SK-N-SH (cell line): Measurements from ENCODE around the gene DOCK4. TPM values are rescaled to one million over a fixed set of nuclear protein-coding genes. Genes with fewer than 3 reads are reported as not detected.

Experiments
- CTCF ChIA-PET: fragments of 300-600, 350-600 bp; formaldehyde crosslinking; extraction: SDS; loops from one replicate; lab custom pipeline; 2021; lab: Yijun Ruan, JAX
- POLR2A ChIA-PET: fragments of 350-600 bp; sonication (Branson Sonifier 250); formaldehyde crosslinking; extraction: SDS; loops from one replicate; lab custom pipeline; 2020; ENCODE audit warnings: antibody characterized with exemption, inconsistent platforms; lab: Yijun Ruan, JAX
- DNase-seq: peaks from one replicate; pipeline ENCODE4 v3.0.0; 2012
- H2AFZ ChIP-seq: fragments of 200-600 bp; sonication (generic); 2 replicates; pipeline ENCODE4 v1.8.1; 2016; ENCODE audit warnings: antibody characterized with exemption, mild to moderate bottlenecking, low read depth
- H3F3A ChIP-seq: fragments of 200-600 bp; sonication (generic); replicated peaks from 2 replicates; pipeline ENCODE3; 2016; ENCODE audit warnings: antibody characterized with exemption, mild to moderate bottlenecking; ENCODE audit not compliant: insufficient read depth
- H3K27ac ChIP-seq, 2 experiments: fragments of 200-500 bp in 1 of 2; fragments of 200-600 bp in 1 of 2; sonication (Bioruptor generic) in 1 of 2; sonication (generic), shearing (Covaris generic) in 1 of 2; 2 replicates each; pipeline versions ENCODE4 v1.5.1 to v1.6.1; 2014 to 2016; ENCODE audit warnings: low read depth in 2 of 2, inconsistent platforms in 1 of 2, low read length in 1 of 2, mild to moderate bottlenecking in 1 of 2, mixed read lengths in 1 of 2
- H3K27me3 ChIP-seq: fragments of 200-600 bp; sonication (generic), shearing (Covaris generic); 2 replicates; pipeline ENCODE4 v1.6.1; 2016; ENCODE audit warnings: mixed run types; ENCODE audit not compliant: insufficient read depth
- H3K36me3 ChIP-seq, 2 experiments: fragments of 200-500 bp in 1 of 2; fragments of 200-600 bp in 1 of 2; sonication (Bioruptor generic) in 1 of 2; sonication (generic) in 1 of 2; replicated peaks in 1 of 2; 2 replicates each; pipeline versions ENCODE3 to v1.5.1; 2014 to 2016; ENCODE audit warnings: low read length in 1 of 2, mild to moderate bottlenecking in 1 of 2; ENCODE audit not compliant: insufficient read depth in 2 of 2, control insufficient read depth in 1 of 2
- H3K4me1 ChIP-seq, 2 experiments: fragments of 200-500 bp in 1 of 2; fragments of 200-600 bp in 1 of 2; sonication (Bioruptor generic) in 1 of 2; sonication (generic), shearing (Covaris generic) in 1 of 2; 2 replicates each; pipeline versions ENCODE4 v1.5.1 to v1.6.1; 2014 to 2016; ENCODE audit warnings: low read depth in 1 of 2, low read length in 1 of 2, mixed run types in 1 of 2; ENCODE audit not compliant: insufficient read depth in 2 of 2, control insufficient read depth in 1 of 2
- H3K4me2 ChIP-seq: fragments of 200-600 bp; sonication (generic), shearing (Covaris generic); 2 replicates; pipeline ENCODE4 v1.6.1; 2017; ENCODE audit warnings: mixed run types
- H3K4me3 ChIP-seq, 2 experiments: fragments of 200-500 bp in 1 of 2; fragments of 200-600 bp in 1 of 2; sonication (Bioruptor generic) in 1 of 2; sonication (generic), shearing (Covaris generic) in 1 of 2; 2 replicates each; pipeline versions ENCODE4 v1.5.1 to v1.8.1; 2014 to 2016; ENCODE audit warnings: low read depth in 2 of 2, inconsistent platforms in 1 of 2, low read length in 1 of 2, mild to moderate bottlenecking in 1 of 2, mixed read lengths in 1 of 2, moderate library complexity in 1 of 2
- H3K79me2 ChIP-seq: fragments of 200-600 bp; sonication (generic); 2 replicates; pipeline ENCODE4 v1.8.1; 2017; ENCODE audit warnings: mild to moderate bottlenecking; ENCODE audit not compliant: insufficient read depth
- H3K9ac ChIP-seq: fragments of 200-600 bp; sonication (generic); 2 replicates; pipeline ENCODE4 v1.6.1; 2017; ENCODE audit warnings: mixed run types
- H3K9me2 ChIP-seq: fragments of 200-600 bp; sonication (generic); 2 replicates; pipeline ENCODE4 v1.6.1; 2017; ENCODE audit warnings: mixed run types
- H3K9me3 ChIP-seq: fragments of 200-600 bp; sonication (generic); 2 replicates; pipeline ENCODE4 v1.6.1; 2017; ENCODE audit warnings: mixed run types, mild to moderate bottlenecking, moderate library complexity
- H4K20me1 ChIP-seq: fragments of 200-600 bp; sonication (generic); 2 replicates; pipeline ENCODE4 v1.6.1; 2017; ENCODE audit warnings: mild to moderate bottlenecking, mixed run types; ENCODE audit not compliant: insufficient read depth
- CHD2 ChIP-seq: fragments of 150-350 bp; IDR thresholded peaks from 2 replicates; pipeline ENCODE4 v1.6.1; 2018; ENCODE audit warnings: low read length; ENCODE audit not compliant: partially characterized antibody
- ELF1 ChIP-seq: IDR thresholded peaks from 2 replicates; pipeline ENCODE4 v1.4.0; 2012
- FOXM1 ChIP-seq: IDR thresholded peaks from 2 replicates; pipeline ENCODE4 v1.4.0; 2012; ENCODE audit warnings: low read depth, mild to moderate bottlenecking
- GATA2 ChIP-seq: sonication (generic); formaldehyde crosslinking; IDR thresholded peaks from 2 replicates; pipeline ENCODE4 v1.5.0; 2020; ENCODE audit warnings: mild to moderate bottlenecking, missing genetic modification reagents
- JUND ChIP-seq: IDR thresholded peaks from 2 replicates; pipeline ENCODE4 v1.4.0; 2012
- MEF2A ChIP-seq: IDR thresholded peaks from 2 replicates; pipeline ENCODE4 v1.4.0; 2012; ENCODE audit warnings: low read depth, borderline replicate concordance
- MXI1 ChIP-seq: IDR thresholded peaks from 2 replicates; pipeline ENCODE4 v1.6.1; 2012; ENCODE audit warnings: mild to moderate bottlenecking, low read depth, low read length, improper control_type of control experiment
- NFIC ChIP-seq: IDR thresholded peaks from 2 replicates; pipeline ENCODE4 v1.4.0; 2012; ENCODE audit warnings: borderline replicate concordance
- POLR2AphosphoS5 ChIP-seq: IDR thresholded peaks from 2 replicates; pipeline ENCODE4 v1.6.1; 2012; ENCODE audit warnings: low read depth, low read length
- RXRA ChIP-seq: IDR thresholded peaks from 2 replicates; pipeline ENCODE4 v1.4.0; 2012; ENCODE audit warnings: low read depth, mild to moderate bottlenecking, borderline replicate concordance
- SIN3A ChIP-seq: IDR thresholded peaks from 2 replicates; pipeline ENCODE4 v1.6.1; 2012; ENCODE audit warnings: low read depth, mild to moderate bottlenecking, low read length, moderate library complexity, borderline replicate concordance
- TCF12 ChIP-seq: IDR thresholded peaks from 2 replicates; pipeline ENCODE4 v1.4.0; 2012
- YY1 ChIP-seq: IDR thresholded peaks from 2 replicates; pipeline ENCODE4 v1.4.0; 2012; ENCODE audit warnings: low read depth, mild to moderate bottlenecking
- WGBS: methylation state at CpG from one replicate; pipeline ENCODE4 v1.1.6; 2017; ENCODE audit warnings: low lambda C conversion rate; 5-methylcytosine and 5-hydroxymethylcytosine counted together
- polyA plus RNA-seq, 3 experiments: library from polyadenylated mRNA; depleted of rRNA; stranded (reverse); fragments of >200 nt; gene quantifications; 2 replicates each; pipeline ENCODE4 v1.2.3, GENCODE V29; 2012
- TF ChIP-seq, protein P1 (sequence below): IDR thresholded peaks from 2 replicates; pipeline ENCODE4 v1.4.0; 2012; ENCODE audit warnings: low read depth, borderline replicate concordance
- TF ChIP-seq, protein P2 (sequence below): IDR thresholded peaks from 2 replicates; pipeline ENCODE4 v1.4.0; 2012; ENCODE audit warnings: low read depth
- TF ChIP-seq, protein P3 (sequence below): IDR thresholded peaks from 2 replicates; pipeline ENCODE4 v1.6.1; 2012; ENCODE audit warnings: mild to moderate bottlenecking, low read depth, low read length, moderate library complexity
- TF ChIP-seq, protein P4 (sequence below): IDR thresholded peaks from 2 replicates; pipeline ENCODE4 v1.4.0; 2012; ENCODE audit warnings: low read depth, borderline replicate concordance

Gene DOCK4
- polyA plus RNA-seq, 1 of the 3 experiments (the other 2 are of a cell fraction): 8.5 TPM

DNA sequence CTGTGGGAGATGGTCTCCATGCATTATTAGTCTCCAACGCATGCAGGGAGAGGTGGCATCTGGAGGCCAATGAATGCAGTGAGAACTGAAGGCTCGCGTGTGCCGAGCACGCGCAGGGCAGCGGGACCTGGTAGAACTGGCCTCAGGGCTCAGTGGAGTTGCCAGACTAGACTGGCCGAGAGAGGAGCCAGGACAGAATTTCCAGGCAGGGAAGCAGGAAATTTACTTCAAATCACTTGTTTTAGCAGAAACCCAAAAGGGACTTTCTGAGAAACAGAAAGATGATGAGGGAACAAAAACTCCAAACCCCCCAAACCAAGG, 332.9 kb downstream of the DOCK4 start:
- POLR2A ChIA-PET: no interaction called here
- peaks cover 0 to 24% of the 10 kb centered on the region in 2 experiments; a peak in 2 of 4 replicates for H3K4me1 ChIP-seq
- H3K27me3 ChIP-seq: no peaks in the 10 kb centered on the region
- H3K9me2 ChIP-seq: no peaks in the 10 kb centered on the region
- DNase-seq: no peak
- no peaks in the 10 kb centered on the region for H4K20me1 ChIP-seq
- no peaks in the 10 kb centered on the region for H3K79me2 ChIP-seq
- TF ChIP-seq CHD2 (no peak), MXI1 (no peak), ELF1 (no peak), GATA2 (CRISPR knock-in tag) (no peak), TCF12 (no peak), MEF2A (no peak), SIN3A (no peak), POLR2AphosphoS5 (no peak), FOXM1 (no peak), JUND (no peak), YY1 (no peak), NFIC (no peak), RXRA (no peak)
- TF ChIP-seq, protein P1, sequence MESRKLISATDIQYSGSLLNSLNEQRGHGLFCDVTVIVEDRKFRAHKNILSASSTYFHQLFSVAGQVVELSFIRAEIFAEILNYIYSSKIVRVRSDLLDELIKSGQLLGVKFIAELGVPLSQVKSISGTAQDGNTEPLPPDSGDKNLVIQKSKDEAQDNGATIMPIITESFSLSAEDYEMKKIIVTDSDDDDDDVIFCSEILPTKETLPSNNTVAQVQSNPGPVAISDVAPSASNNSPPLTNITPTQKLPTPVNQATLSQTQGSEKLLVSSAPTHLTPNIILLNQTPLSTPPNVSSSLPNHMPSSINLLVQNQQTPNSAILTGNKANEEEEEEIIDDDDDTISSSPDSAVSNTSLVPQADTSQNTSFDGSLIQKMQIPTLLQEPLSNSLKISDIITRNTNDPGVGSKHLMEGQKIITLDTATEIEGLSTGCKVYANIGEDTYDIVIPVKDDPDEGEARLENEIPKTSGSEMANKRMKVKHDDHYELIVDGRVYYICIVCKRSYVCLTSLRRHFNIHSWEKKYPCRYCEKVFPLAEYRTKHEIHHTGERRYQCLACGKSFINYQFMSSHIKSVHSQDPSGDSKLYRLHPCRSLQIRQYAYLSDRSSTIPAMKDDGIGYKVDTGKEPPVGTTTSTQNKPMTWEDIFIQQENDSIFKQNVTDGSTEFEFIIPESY: no peak
- TF ChIP-seq, protein P2, sequence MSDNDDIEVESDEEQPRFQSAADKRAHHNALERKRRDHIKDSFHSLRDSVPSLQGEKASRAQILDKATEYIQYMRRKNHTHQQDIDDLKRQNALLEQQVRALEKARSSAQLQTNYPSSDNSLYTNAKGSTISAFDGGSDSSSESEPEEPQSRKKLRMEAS: no peak
- TF ChIP-seq, protein P3, sequence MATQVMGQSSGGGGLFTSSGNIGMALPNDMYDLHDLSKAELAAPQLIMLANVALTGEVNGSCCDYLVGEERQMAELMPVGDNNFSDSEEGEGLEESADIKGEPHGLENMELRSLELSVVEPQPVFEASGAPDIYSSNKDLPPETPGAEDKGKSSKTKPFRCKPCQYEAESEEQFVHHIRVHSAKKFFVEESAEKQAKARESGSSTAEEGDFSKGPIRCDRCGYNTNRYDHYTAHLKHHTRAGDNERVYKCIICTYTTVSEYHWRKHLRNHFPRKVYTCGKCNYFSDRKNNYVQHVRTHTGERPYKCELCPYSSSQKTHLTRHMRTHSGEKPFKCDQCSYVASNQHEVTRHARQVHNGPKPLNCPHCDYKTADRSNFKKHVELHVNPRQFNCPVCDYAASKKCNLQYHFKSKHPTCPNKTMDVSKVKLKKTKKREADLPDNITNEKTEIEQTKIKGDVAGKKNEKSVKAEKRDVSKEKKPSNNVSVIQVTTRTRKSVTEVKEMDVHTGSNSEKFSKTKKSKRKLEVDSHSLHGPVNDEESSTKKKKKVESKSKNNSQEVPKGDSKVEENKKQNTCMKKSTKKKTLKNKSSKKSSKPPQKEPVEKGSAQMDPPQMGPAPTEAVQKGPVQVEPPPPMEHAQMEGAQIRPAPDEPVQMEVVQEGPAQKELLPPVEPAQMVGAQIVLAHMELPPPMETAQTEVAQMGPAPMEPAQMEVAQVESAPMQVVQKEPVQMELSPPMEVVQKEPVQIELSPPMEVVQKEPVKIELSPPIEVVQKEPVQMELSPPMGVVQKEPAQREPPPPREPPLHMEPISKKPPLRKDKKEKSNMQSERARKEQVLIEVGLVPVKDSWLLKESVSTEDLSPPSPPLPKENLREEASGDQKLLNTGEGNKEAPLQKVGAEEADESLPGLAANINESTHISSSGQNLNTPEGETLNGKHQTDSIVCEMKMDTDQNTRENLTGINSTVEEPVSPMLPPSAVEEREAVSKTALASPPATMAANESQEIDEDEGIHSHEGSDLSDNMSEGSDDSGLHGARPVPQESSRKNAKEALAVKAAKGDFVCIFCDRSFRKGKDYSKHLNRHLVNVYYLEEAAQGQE: no peak
- TF ChIP-seq, protein P4, sequence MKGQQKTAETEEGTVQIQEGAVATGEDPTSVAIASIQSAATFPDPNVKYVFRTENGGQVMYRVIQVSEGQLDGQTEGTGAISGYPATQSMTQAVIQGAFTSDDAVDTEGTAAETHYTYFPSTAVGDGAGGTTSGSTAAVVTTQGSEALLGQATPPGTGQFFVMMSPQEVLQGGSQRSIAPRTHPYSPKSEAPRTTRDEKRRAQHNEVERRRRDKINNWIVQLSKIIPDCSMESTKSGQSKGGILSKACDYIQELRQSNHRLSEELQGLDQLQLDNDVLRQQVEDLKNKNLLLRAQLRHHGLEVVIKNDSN: no peak
- no peaks in the 10 kb centered on the region for H3K9me3 ChIP-seq
- CTCF ChIA-PET: interaction anchor here (1.6 to 1.7 kb wide), 2 partner anchors 11 to 110 kb away, joined by 4 to 5 read pairs; no protein-coding TSS in a partner anchor
- 100% methylated on average over 8 of the region's 8 CpGs for WGBS
- no peak overlapping the region for H3K4me2 ChIP-seq
- no peak overlapping the region for H3K9ac ChIP-seq
- no peaks in the 10 kb centered on the region for H3F3A ChIP-seq
- no peak overlapping the region for H3K4me3 ChIP-seq
- H2AFZ ChIP-seq: no peak overlapping the region
- peak overlapping the region in 1 of 2 experiments; percentile 40; a peak in 1 of 4 replicates for H3K27ac ChIP-seq
- H3K36me3 ChIP-seq: peaks cover 3 to 29% of the 10 kb centered on the region in 2 experiments
